ENCODE data around the gene CORO1C.

The CORO1C gene

GRCh38 chr12:108597559-108598471, 133.5 kb downstream of the CORO1C start, which contains the start of gene TMEM119:
Gene TMEM119, minus strand, starts transcription at chr12:108598084. Its CDS starts 5,701 bp downstream, at chr12:108592383.
- H3K4me3 ChIP-seq (ENCODE audit: low read depth, low read length) = peak within 1 kb of the TSS; percentile 30
- TF ChIP-seq CTCF (conservative IDR thresholded peaks at IDR 0.05; ENCODE audit: low read depth, low read length) = no peak
- DNase-seq (ENCODE audit: low read depth) = no peak

GRCh38 chr12:108596854-108597558, 134.3 kb downstream of the CORO1C start:
- no peak for DNase-seq (ENCODE audit: low read depth)
- TF ChIP-seq CTCF (conservative IDR thresholded peaks at IDR 0.05; ENCODE audit: low read depth, low read length) = no peak
- H3K4me3 ChIP-seq (ENCODE audit: low read depth, low read length) = peak overlapping the region; percentile 20

GRCh38 chr12:108595711-108596647, 135.3 kb downstream of the CORO1C start:
- no peak for DNase-seq (ENCODE audit: low read depth)
- no peak overlapping the region for H3K4me3 ChIP-seq (ENCODE audit: low read depth, low read length)
- no peak for TF ChIP-seq CTCF (conservative IDR thresholded peaks at IDR 0.05; ENCODE audit: low read depth, low read length)
